ENCODE data around the gene CEBPB.

- TF ChIP-seq CTCF (IDR thresholded peaks at IDR 0.05; ENCODE audit: low read length) (peak; percentile 22), EZH2 (optimal IDR thresholded peaks at IDR 0.05; ENCODE audit: low read depth, low read length) (no peak)
Measured at GRCh38 chr20:50191544-50192363, 1.1 kb downstream of the CEBPB start.
